Neural progenitor cell (in vitro differentiated cells): ENCODE data around the gene PSMD3.

Experiments used
- CTCF ChIP-seq: fragments of 200-600 bp; sonication (generic); IDR thresholded peaks from 2 replicates; pipeline ENCODE4 v1.5.1; 2017; ENCODE audit warnings: antibody characterized with exemption, mild to moderate bottlenecking
- EZH2 ChIP-seq: fragments of 200-600 bp; sonication (generic); IDR thresholded peaks from 2 replicates; pipeline ENCODE4 v1.6.1; 2017; ENCODE audit warnings: antibody characterized with exemption, mild to moderate bottlenecking, moderate library complexity
- EZH2phosphoT487 ChIP-seq: fragments of 200-600 bp; sonication (generic); IDR thresholded peaks from 2 replicates; pipeline ENCODE4 v1.6.1; 2017; ENCODE audit warnings: antibody characterized with exemption

- no peak for TF ChIP-seq EZH2
- no peak for TF ChIP-seq CTCF
- TF ChIP-seq EZH2phosphoT487, result no peak
These were observed 15.6 kb downstream of the PSMD3 start for GRCh38 chr17:39996162-39996561.
